GM23338 (cell line): ENCODE data around the gene EXOC6B.
A peak's percentile ranks its signal among the peaks of the same experiment; 100 is the strongest.

Experiments
- CREB1 ChIP-seq: fragments of 250-450 bp; sonication (Bioruptor Pico); IDR thresholded peaks from 2 replicates; pipeline ENCODE4 v1.5.0; 2020; ENCODE audit warnings: low read depth, mild to moderate bottlenecking, moderate library complexity
- CTCF ChIP-seq, 2 experiments: fragments of 200-600 bp in 1 of 2; sonication (generic) in 1 of 2; conservative IDR thresholded peaks; 2 replicates each; pipeline versions ENCODE4 v1.5.1 to v1.6.1; 2016 to 2017; ENCODE audit warnings: antibody characterized with exemption in 2 of 2, low read depth in 2 of 2, mild to moderate bottlenecking in 2 of 2, moderate library complexity in 1 of 2
- ETS1 ChIP-seq: IDR thresholded peaks from 2 replicates; pipeline ENCODE4 v1.6.1; 2016; ENCODE audit warnings: antibody characterized with exemption
- EZH2 ChIP-seq: fragments of 200-600 bp; sonication (generic); IDR thresholded peaks from one replicate; pipeline ENCODE4 v1.8.0; 2017; ENCODE audit warnings: antibody characterized with exemption, mild to moderate bottlenecking, low read depth; ENCODE audit not compliant: unreplicated experiment
- EZH2phosphoT487 ChIP-seq: fragments of 200-600 bp; sonication (generic); IDR thresholded peaks from one replicate; pipeline ENCODE4 v1.8.1; 2018; ENCODE audit warnings: antibody characterized with exemption; ENCODE audit not compliant: unreplicated experiment
- JUNB ChIP-seq: IDR thresholded peaks from one replicate; pipeline ENCODE4 v1.6.1; 2016; ENCODE audit warnings: antibody characterized with exemption; ENCODE audit not compliant: unreplicated experiment
- NANOG ChIP-seq: IDR thresholded peaks from 2 replicates; pipeline ENCODE4 v1.6.1; 2016; ENCODE audit warnings: antibody characterized with exemption, borderline replicate concordance
- POLR2AphosphoS5 ChIP-seq: IDR thresholded peaks from 2 replicates; pipeline ENCODE4 v1.6.1; 2016; ENCODE audit warnings: antibody characterized with exemption, low read depth
- REST ChIP-seq: IDR thresholded peaks from one replicate; pipeline ENCODE4 v1.6.1; 2018; ENCODE audit warnings: antibody characterized with exemption; ENCODE audit not compliant: unreplicated experiment
- STAT1 ChIP-seq: IDR thresholded peaks from one replicate; pipeline ENCODE4 v1.6.1; 2016; ENCODE audit warnings: antibody characterized with exemption; ENCODE audit not compliant: unreplicated experiment
- ZNF114 ChIP-seq: fragments of 250-450 bp; sonication (Bioruptor Pico); IDR thresholded peaks from 2 replicates; pipeline ENCODE4 v1.5.0; 2020; ENCODE audit warnings: mild to moderate bottlenecking, moderate library complexity
- ZNF331 ChIP-seq: fragments of 250-450 bp; sonication (Bioruptor Pico); IDR thresholded peaks from 2 replicates; pipeline ENCODE4 v1.5.0; 2020; ENCODE audit warnings: low read depth, mild to moderate bottlenecking, moderate library complexity
- TF ChIP-seq, protein P1 (sequence below): fragments of 250-450 bp; sonication (Bioruptor Pico); IDR thresholded peaks from 2 replicates; pipeline ENCODE4 v1.5.0; 2020; ENCODE audit warnings: mild to moderate bottlenecking, moderate library complexity

DNA sequence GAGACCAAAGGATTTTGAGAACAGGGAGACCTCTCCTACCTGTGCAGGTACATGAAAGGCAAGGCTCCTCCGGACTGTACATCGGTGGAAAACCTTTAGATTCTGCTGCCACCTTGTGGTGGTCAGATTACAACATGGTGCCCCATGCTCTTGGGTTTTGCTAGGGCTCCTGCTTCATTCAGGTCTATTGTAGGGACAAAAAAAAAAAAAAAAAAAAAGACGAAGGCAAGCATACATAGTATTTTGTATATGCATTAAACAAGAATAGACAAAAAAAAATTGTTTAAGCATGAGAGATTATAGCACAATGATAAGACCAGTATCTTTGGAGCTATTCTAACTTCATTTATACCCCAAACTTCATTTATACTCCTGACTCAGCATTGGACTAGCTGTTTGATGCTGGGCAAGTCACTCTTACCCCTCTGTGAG, 34.0 kb upstream of the EXOC6B start:
- TF ChIP-seq CREB1 (CRISPR knock-in tag) = no peak
- peak; percentile 75 to 96 for TF ChIP-seq CTCF (conservative IDR thresholded peaks at IDR 0.05; ENCODE audit: low read depth in 2 of 2)
- TF ChIP-seq EZH2 = no peak
- TF ChIP-seq REST = no peak
- TF ChIP-seq JUNB = no peak
- TF ChIP-seq ZNF331 (CRISPR knock-in tag) = no peak
- no peak for TF ChIP-seq ZNF114 (CRISPR knock-in tag)
- TF ChIP-seq POLR2AphosphoS5 = no peak
- TF ChIP-seq EZH2phosphoT487 = no peak
- TF ChIP-seq NANOG = no peak
- TF ChIP-seq STAT1 = no peak
- no peak for TF ChIP-seq ETS1
- TF ChIP-seq, protein P1, sequence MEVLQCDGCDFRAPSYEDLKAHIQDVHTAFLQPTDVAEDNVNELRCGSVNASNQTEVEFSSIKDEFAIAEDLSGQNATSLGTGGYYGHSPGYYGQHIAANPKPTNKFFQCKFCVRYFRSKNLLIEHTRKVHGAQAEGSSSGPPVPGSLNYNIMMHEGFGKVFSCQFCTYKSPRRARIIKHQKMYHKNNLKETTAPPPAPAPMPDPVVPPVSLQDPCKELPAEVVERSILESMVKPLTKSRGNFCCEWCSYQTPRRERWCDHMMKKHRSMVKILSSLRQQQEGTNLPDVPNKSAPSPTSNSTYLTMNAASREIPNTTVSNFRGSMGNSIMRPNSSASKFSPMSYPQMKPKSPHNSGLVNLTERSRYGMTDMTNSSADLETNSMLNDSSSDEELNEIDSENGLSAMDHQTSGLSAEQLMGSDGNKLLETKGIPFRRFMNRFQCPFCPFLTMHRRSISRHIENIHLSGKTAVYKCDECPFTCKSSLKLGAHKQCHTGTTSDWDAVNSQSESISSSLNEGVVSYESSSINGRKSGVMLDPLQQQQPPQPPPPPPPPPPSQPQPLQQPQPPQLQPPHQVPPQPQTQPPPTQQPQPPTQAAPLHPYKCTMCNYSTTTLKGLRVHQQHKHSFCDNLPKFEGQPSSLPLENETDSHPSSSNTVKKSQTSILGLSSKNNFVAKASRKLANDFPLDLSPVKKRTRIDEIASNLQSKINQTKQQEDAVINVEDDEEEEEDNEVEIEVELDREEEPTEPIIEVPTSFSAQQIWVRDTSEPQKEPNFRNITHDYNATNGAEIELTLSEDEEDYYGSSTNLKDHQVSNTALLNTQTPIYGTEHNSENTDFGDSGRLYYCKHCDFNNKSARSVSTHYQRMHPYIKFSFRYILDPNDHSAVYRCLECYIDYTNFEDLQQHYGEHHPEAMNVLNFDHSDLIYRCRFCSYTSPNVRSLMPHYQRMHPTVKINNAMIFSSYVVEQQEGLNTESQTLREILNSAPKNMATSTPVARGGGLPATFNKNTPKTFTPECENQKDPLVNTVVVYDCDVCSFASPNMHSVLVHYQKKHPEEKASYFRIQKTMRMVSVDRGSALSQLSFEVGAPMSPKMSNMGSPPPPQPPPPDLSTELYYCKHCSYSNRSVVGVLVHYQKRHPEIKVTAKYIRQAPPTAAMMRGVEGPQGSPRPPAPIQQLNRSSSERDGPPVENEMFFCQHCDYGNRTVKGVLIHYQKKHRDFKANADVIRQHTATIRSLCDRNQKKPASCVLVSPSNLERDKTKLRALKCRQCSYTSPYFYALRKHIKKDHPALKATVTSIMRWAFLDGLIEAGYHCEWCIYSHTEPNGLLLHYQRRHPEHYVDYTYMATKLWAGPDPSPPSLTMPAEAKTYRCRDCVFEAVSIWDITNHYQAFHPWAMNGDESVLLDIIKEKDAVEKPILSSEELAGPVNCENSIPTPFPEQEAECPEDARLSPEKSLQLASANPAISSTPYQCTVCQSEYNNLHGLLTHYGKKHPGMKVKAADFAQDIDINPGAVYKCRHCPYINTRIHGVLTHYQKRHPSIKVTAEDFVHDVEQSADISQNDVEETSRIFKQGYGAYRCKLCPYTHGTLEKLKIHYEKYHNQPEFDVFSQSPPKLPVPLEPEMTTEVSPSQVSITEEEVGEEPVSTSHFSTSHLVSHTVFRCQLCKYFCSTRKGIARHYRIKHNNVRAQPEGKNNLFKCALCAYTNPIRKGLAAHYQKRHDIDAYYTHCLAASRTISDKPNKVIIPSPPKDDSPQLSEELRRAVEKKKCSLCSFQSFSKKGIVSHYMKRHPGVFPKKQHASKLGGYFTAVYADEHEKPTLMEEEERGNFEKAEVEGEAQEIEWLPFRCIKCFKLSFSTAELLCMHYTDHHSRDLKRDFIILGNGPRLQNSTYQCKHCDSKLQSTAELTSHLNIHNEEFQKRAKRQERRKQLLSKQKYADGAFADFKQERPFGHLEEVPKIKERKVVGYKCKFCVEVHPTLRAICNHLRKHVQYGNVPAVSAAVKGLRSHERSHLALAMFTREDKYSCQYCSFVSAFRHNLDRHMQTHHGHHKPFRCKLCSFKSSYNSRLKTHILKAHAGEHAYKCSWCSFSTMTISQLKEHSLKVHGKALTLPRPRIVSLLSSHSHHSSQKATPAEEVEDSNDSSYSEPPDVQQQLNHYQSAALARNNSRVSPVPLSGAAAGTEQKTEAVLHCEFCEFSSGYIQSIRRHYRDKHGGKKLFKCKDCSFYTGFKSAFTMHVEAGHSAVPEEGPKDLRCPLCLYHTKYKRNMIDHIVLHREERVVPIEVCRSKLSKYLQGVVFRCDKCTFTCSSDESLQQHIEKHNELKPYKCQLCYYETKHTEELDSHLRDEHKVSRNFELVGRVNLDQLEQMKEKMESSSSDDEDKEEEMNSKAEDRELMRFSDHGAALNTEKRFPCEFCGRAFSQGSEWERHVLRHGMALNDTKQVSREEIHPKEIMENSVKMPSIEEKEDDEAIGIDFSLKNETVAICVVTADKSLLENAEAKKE (CRISPR knock-in tag) = no peak
